KG1 (cell line): ENCODE measurements around the gene EGR2.
"Not testable (repeated sequence)": the region's sequence is repeated elsewhere in the genome, so short reads cannot be mapped to it uniquely, and the experiment has no call there.

Experiments
- DNase-seq: peaks from one replicate; lab custom pipeline; 2025; lab: John Stamatoyannopoulos, UW

The EGR2 gene

GRCh38 chr10:62794306-62794705 lies 21.9 kb downstream of the EGR2 start:
- no peak for DNase-seq

- DNase-seq = no peak
These were observed 23.9 kb downstream of the EGR2 start for GRCh38 chr10:62792261-62792660.

GRCh38 chr10:62790571-62790970 lies 25.6 kb downstream of the EGR2 start:
- DNase-seq = no peak

- DNase-seq = no peak
These were observed 26.1 kb downstream of the EGR2 start for GRCh38 chr10:62790019-62790555.

GRCh38 chr10:62788861-62789467 lies 27.2 kb downstream of the EGR2 start:
- no peak for DNase-seq

GRCh38 chr10:62788285-62788684 lies 27.9 kb downstream of the EGR2 start:
- not testable (repeated sequence) for DNase-seq

GRCh38 chr10:62784537-62784936 lies 31.6 kb downstream of the EGR2 start:
- DNase-seq = not testable (repeated sequence)

GRCh38 chr10:62779487-62780248 lies 36.5 kb downstream of the EGR2 start:
- no peak for DNase-seq

GRCh38 chr10:62778125-62778524 lies 38.0 kb downstream of the EGR2 start:
- no peak for DNase-seq

GRCh38 chr10:62772186-62772974 lies 43.8 kb downstream of the EGR2 start:
- DNase-seq = no peak

- DNase-seq = no peak
These were observed 46.5 kb downstream of the EGR2 start for GRCh38 chr10:62769574-62770242.

GRCh38 chr10:62766386-62766785 lies 49.8 kb downstream of the EGR2 start:
- no peak for DNase-seq

GRCh38 chr10:62765726-62766125 lies 50.4 kb downstream of the EGR2 start:
- no peak for DNase-seq

- DNase-seq = no peak
These were observed 52.2 kb downstream of the EGR2 start for GRCh38 chr10:62764011-62764410.

- DNase-seq = no peak
These were observed 53.0 kb downstream of the EGR2 start for GRCh38 chr10:62763155-62763554.
